Stomach (tissue), 9 donors: ENCODE data around the gene SUMO3. TPM values are rescaled to one million over a fixed set of nuclear protein-coding genes. Genes with fewer than 3 reads are reported as not detected.

ENCODE experiments used
- DNase-seq, 2 donors: peaks; one replicate each; pipeline versions ENCODE4 v3.0.0 to v3.0.0-alpha.2; 2013 to 2019
- H3K27ac ChIP-seq, 5 donors: fragments of 200-600 bp in 4 of 5; sonication (generic) in 4 of 5; one replicate each; pipeline ENCODE4 v1.5.1; 2013 to 2019; ENCODE audit warnings: mild to moderate bottlenecking in 1 of 5, moderate library complexity in 1 of 5
- H3K27me3 ChIP-seq, 3 donors: fragments of 200-600 bp; sonication (generic); one replicate each; pipeline ENCODE4 v1.5.1; 2017 to 2019; ENCODE audit warnings: mixed run types in 1 of 3
- H3K36me3 ChIP-seq, 4 donors: fragments of 200-600 bp; sonication (generic); 1 replicate in 3 of 4; 2 replicates in 1 of 4; pipeline ENCODE4 v1.5.1; 2016 to 2019
- H3K4me1 ChIP-seq, 4 donors: fragments of 200-600 bp; sonication (generic); one replicate each; pipeline ENCODE4 v1.5.1; 2016 to 2019
- H3K4me3 ChIP-seq, 4 donors: fragments of 200-600 bp; sonication (generic) in 3 of 4; one replicate each; pipeline ENCODE4 v1.5.1; 2016 to 2019; ENCODE audit warnings: mild to moderate bottlenecking in 1 of 4
- H3K9me3 ChIP-seq, 4 donors: fragments of 200-600 bp; sonication (generic); one replicate each; pipeline ENCODE4 v1.5.1; 2016 to 2019
- EP300 ChIP-seq: sonication (generic); formaldehyde crosslinking; IDR thresholded peaks from one replicate; pipeline ENCODE4 v1.6.1; 2017; ENCODE audit warnings: antibody characterized with exemption
- POLR2A ChIP-seq, 4 donors: fragments of 450-650 bp; IDR thresholded peaks; one replicate each; pipeline ENCODE4 v1.6.1; 2016; ENCODE audit warnings: antibody characterized with exemption in 4 of 4, control low read depth in 2 of 4, mild to moderate bottlenecking in 1 of 4, moderate library complexity in 1 of 4
- POLR2AphosphoS5 ChIP-seq, 3 donors: sonication (generic); formaldehyde crosslinking; IDR thresholded peaks; one replicate each; pipeline ENCODE4 v1.6.1; 2016; ENCODE audit warnings: antibody characterized with exemption in 3 of 3
- WGBS, 5 donors: extraction: QIAGEN DNeasy Blood & Tissue Kit in 3 of 5; methylation state at CpG; one replicate each; pipeline versions ENCODE4 v1.1.5 to v1.1.7; 2013 to 2018; 5-methylcytosine and 5-hydroxymethylcytosine counted together
- intact Hi-C: fragments of 100-400 bp; cut with DNase I; formaldehyde crosslinking; loops from one replicate; pipeline ENCODE4 v1.15.1; 2023; ENCODE audit warnings: low total_unique reads
- polyA plus RNA-seq, 3 donors: library from polyadenylated mRNA; stranded (reverse); fragments of 200-250 nt; gene quantifications; one replicate each; pipeline ENCODE4 v1.2.3, GENCODE V29; 2013
- total RNA-seq, 5 donors: library from RNA; depleted of rRNA; stranded (reverse); fragments of >200 nt; gene quantifications; one replicate each; pipeline versions ENCODE4 v1.1.0 to v1.2.3, GENCODE V29; 2014 to 2016
- TF ChIP-seq, protein P1 (sequence below), 7 experiments: fragments of 450-650 bp in 4 of 7; fragments of 200-600 bp in 3 of 7; sonication (generic) in 3 of 7; IDR thresholded peaks; one replicate each; pipeline ENCODE4 v1.5.1; 2016 to 2019; ENCODE audit warnings: antibody characterized with exemption in 7 of 7, control low read depth in 2 of 7, mild to moderate bottlenecking in 1 of 7
- donor health status: healthy with polysubstance abuse.
- donor health status: Bipolar disorder and iron deficiency.
- donor health status: healthy.

The SUMO3 gene
- total and polyA plus RNA-seq, 8 donors: 29.5 to 95.9 (median 55.8) TPM

DNA sequence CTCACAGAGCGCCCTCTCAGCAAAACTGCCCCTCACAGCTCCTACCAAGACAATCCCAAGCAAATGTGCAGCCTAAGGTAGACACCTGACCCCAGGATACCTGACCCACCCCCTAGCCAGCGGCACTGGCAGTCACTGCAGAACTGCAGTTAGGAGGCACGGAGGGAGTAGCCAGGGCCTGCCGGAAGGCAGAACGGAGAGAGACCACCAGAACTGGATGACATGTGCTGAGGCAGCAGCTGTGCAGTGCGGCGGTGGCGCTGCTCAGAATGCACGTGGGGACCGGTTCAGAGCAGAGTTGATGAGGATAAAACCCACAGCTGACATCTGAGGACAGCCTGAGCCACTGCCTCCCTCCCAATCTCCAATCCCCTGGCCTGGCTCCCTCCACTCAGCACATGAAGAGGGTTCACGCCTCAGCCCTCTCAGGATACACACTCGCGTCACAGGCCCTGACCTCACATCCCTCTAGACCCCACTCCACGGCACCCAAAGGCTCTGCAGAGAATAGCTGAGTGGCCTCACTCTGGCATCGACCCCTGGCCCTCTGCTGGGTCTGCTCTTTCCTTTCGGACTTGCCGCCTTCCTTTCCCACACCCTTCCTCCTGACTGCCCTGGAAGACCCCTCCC is 45.9 kb downstream of the SUMO3 start:
- Histone ChIP-seq H3K36me3 (peaks cover 39 to 87% (median 80%) of the 10 kb centered on the region in 4 donors), H3K27me3 (no peaks in the 10 kb centered on the region), H3K27ac (no peak overlapping the region), H3K4me3 (no peak overlapping the region), H3K9me3 (no peaks in the 10 kb centered on the region), H3K4me1 (peaks cover 0 to 11% (median 2%) of the 10 kb centered on the region in 4 donors)
- intact Hi-C loops: no loop called here
- 91 to 98% (median 95%) methylated on average over 14 to 17 of the region's 17 CpGs for WGBS, 5 donors
- TF ChIP-seq POLR2AphosphoS5 (IDR thresholded peaks at IDR 0.05) (no peak), POLR2A (IDR thresholded peaks at IDR 0.05) (no peak)
- TF ChIP-seq, protein P1, sequence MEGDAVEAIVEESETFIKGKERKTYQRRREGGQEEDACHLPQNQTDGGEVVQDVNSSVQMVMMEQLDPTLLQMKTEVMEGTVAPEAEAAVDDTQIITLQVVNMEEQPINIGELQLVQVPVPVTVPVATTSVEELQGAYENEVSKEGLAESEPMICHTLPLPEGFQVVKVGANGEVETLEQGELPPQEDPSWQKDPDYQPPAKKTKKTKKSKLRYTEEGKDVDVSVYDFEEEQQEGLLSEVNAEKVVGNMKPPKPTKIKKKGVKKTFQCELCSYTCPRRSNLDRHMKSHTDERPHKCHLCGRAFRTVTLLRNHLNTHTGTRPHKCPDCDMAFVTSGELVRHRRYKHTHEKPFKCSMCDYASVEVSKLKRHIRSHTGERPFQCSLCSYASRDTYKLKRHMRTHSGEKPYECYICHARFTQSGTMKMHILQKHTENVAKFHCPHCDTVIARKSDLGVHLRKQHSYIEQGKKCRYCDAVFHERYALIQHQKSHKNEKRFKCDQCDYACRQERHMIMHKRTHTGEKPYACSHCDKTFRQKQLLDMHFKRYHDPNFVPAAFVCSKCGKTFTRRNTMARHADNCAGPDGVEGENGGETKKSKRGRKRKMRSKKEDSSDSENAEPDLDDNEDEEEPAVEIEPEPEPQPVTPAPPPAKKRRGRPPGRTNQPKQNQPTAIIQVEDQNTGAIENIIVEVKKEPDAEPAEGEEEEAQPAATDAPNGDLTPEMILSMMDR (IDR thresholded peaks at IDR 0.05): no peak
- peak in 1 of 2 donors; percentile 17 for DNase-seq

DNA sequence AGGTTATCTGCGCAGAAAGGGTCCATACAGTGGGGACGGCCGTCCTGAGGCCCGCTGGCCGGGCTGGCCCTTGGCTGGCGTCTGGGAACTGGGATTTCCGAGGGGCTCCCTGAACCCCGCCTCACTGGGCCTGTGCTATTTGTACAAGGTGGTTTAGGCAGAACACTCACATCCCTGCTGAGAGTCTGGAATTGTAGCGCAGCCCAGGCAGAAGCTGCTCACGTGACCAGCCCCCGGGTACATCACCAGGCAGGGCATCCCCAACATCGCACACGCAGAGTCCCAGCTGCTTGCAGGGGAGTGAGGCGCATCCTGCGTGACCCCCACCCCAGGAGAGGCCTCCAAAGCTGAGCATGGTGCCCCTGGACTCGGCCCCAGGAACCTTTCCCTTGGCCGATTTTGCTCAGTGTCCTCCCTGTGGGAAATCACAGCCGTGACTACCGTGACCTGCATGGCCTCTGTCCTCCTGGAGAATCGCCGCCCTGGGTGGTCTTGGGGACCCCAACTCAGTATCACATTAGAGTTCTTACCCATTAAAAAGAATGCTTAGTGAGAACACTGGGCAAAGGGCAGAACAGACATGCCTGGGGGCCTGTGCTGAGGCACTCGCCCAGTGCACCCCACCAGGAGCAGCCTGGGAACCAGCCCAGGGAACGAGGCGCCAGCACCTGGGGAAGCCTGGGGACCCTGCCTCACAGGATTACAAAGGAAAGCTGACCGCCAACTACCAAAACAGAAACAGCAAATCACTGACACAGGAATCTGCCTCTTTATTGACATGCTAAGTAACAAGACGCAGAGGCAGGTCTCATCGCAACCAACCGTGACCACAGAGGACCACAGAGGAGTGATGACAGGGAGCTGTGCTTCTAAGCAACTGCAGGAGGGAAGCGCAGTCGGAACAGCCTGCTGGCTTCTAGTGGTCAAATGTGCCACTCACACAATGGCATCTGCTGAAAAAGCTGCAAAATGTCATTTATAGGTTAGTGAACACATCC is 49.7 kb downstream of the SUMO3 start:
- intact Hi-C loops: no loop called here
- H3K4me1 ChIP-seq: peaks cover 5 to 16% (median 14%) of the 10 kb centered on the region in 4 donors
- no peak overlapping the region for H3K4me3 ChIP-seq
- H3K9me3 ChIP-seq: no peaks in the 10 kb centered on the region
- DNase-seq: no peak
- H3K36me3 ChIP-seq: peaks cover 31 to 52% (median 46%) of the 10 kb centered on the region in 4 donors
- peaks cover 0 to 4% (median 0%) of the 10 kb centered on the region in 3 donors for H3K27me3 ChIP-seq
- TF ChIP-seq POLR2AphosphoS5 (IDR thresholded peaks at IDR 0.05): no peak
- TF ChIP-seq EP300: no peak
- TF ChIP-seq, protein P1 (IDR thresholded peaks at IDR 0.05): no peak
- no peak for TF ChIP-seq POLR2A (IDR thresholded peaks at IDR 0.05)
- H3K27ac ChIP-seq: no peak overlapping the region
- 76 to 88% (median 81%) methylated on average over 25 to 30 of the region's 30 CpGs for WGBS, 5 donors

DNA sequence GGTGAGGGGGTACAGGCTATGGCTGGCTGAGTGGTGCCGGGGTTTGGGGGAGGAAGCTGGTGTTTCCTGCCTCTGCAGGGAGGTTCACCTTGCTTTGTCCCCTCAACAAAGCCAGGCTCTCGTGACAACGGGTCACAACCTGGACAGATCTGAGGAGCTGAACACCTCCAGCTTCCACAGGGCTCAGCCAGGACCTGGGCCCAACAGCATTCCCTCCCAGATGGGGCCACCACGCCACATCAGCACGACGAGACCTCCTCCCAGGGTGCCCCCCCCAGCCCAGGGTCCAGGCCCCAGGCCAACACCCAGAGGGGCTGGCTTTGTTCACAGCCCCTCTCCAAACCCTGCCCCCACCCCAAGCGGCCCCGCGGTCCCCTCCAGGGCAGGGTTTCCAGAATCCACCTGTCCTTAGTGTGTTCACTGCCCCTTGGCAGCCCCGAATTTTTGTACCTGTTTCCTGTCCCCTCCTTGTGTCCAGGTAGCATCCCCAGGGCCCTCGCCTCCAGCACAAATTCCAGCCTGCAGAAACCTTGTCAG is 51.0 kb downstream of the SUMO3 start:
- peaks cover 5 to 16% (median 14%) of the 10 kb centered on the region in 4 donors for H3K4me1 ChIP-seq
- H3K27me3 ChIP-seq: peaks cover 0 to 4% (median 0%) of the 10 kb centered on the region in 3 donors
- DNase-seq: no peak
- peaks cover 25 to 39% (median 34%) of the 10 kb centered on the region in 4 donors for H3K36me3 ChIP-seq
- H3K4me3 ChIP-seq: no peak overlapping the region
- TF ChIP-seq, protein P1 (IDR thresholded peaks at IDR 0.05): no peak
- TF ChIP-seq POLR2AphosphoS5 (IDR thresholded peaks at IDR 0.05) (no peak), EP300 (no peak), POLR2A (IDR thresholded peaks at IDR 0.05) (no peak)
- no peak overlapping the region for H3K27ac ChIP-seq
- intact Hi-C loops: no loop called here
- WGBS, 5 donors: 74 to 89% (median 82%) methylated on average over 6 to 11 of the region's 11 CpGs
- H3K9me3 ChIP-seq: no peaks in the 10 kb centered on the region
